Measurements from ENCODE around the gene ZNF783. TPM values are rescaled to one million over a fixed set of nuclear protein-coding genes. Genes with fewer than 3 reads are reported as not detected.

ZNF783 gene
- total and polyA plus RNA-seq, 2 of the 8 experiments (the other 6 are each of a cell fraction or from before 2014, with no cell fraction given) = 7.3 to 8.2 TPM

GRCh38 chr7:149286811-149287400, 24.9 kb downstream of the ZNF783 start:
- Histone ChIP-seq H4K20me1 (replicated peaks in 1 of 2; ENCODE audit: control insufficient read depth in 1 of 2, insufficient read depth in 2 of 2, low read length in 2 of 2) (peaks cover 0 to 3% of the 10 kb centered on the region in 2 experiments), H3K56ac (replicated peaks; ENCODE audit: insufficient read length, low read depth, low read length) (no peak overlapping the region), H2BK5ac (ENCODE audit: low read depth, low read length) (no peak overlapping the region), H2BK15ac (ENCODE audit: low read length) (peak overlapping the region; percentile 40; the same call in 1 of the 2 replicates), H4K91ac (replicated peaks; ENCODE audit: insufficient read length, low read length) (no peak overlapping the region), H3K4ac (replicated peaks; ENCODE audit: insufficient read length, low read depth, low read length) (no peak overlapping the region), H3K23me2 (ENCODE audit: low read depth, low read length) (peaks cover 5% of the 10 kb centered on the region), H3K79me2 (ENCODE audit: control insufficient read depth in 1 of 2, insufficient read depth in 2 of 2, low read length in 2 of 2) (no peaks in the 10 kb centered on the region), H3K9me3 (ENCODE audit: insufficient read depth in 2 of 2, low read depth in 1 of 2, low read length in 1 of 2) (no peaks in the 10 kb centered on the region), H3K14ac (ENCODE audit: insufficient read length) (no peak overlapping the region), H3K36me3 (ENCODE audit: control insufficient read depth in 2 of 4, insufficient read depth in 4 of 4, low read length in 3 of 4) (peaks cover 0 to 3% (median 0%) of the 10 kb centered on the region in 4 experiments; a peak in 1 of 8 replicates), H2BK120ac (replicated peaks; ENCODE audit: low read depth, low read length) (no peak overlapping the region), H2AK5ac (ENCODE audit: low read depth, low read length) (no peak overlapping the region), H2AFZ (ENCODE audit: low read length) (no peak overlapping the region), H4K8ac (ENCODE audit: extremely low read depth, insufficient read depth, low read length) (no peak overlapping the region; the same call in 1 of the 2 replicates), H3K4me2 (ENCODE audit: insufficient read depth in 1 of 2, low read depth in 2 of 2, low read length in 2 of 2) (no peak overlapping the region; a peak in 1 of 4 replicates), H3K9ac (replicated peaks in 1 of 4; ENCODE audit: extremely low read depth in 1 of 4, low read depth in 3 of 4, low read length in 3 of 4) (no peak overlapping the region), H3K27ac (ENCODE audit: low read depth, low read length) (no peak overlapping the region), H3K23ac (ENCODE audit: insufficient read length) (no peak overlapping the region), H3K79me1 (ENCODE audit: low read depth, low read length) (peaks cover 3% of the 10 kb centered on the region), H4K5ac (ENCODE audit: insufficient read length, low read depth, low read length) (no peak overlapping the region), H2BK12ac (ENCODE audit: low read depth, low read length) (no peak overlapping the region), H2BK20ac (ENCODE audit: low read length) (no peak overlapping the region), H3K27me3 (replicated peaks in 1 of 4; ENCODE audit: control insufficient read depth in 3 of 4, extremely low read depth in 1 of 4, insufficient read depth in 3 of 4, low read length in 3 of 4) (peaks cover 0 to 8% (median 4%) of the 10 kb centered on the region in 4 experiments; a peak in 3 of 7 replicates), H3K4me3 (ENCODE audit: extremely low read depth in 1 of 4, insufficient read depth in 2 of 4, low read depth in 3 of 4, low read length in 4 of 4) (no peak overlapping the region), H3K18ac (ENCODE audit: extremely low read depth, low read length) (no peak overlapping the region), H3K4me1 (replicated peaks in 1 of 4; ENCODE audit: control insufficient read depth in 3 of 4, insufficient read depth in 4 of 4, low read length in 3 of 4) (peaks cover 0 to 6% (median 4%) of the 10 kb centered on the region in 4 experiments; a peak in 5 of 7 replicates)
- POLR2A ChIA-PET (ENCODE audit: partially characterized antibody) = no interaction called here
- WGBS, 2 experiments (ENCODE audit: extremely low coverage in 1 of 2, insufficient coverage in 1 of 2, insufficient read length in 1 of 2, insufficient replicate concordance in 2 of 2, low coverage in 1 of 2, low lambda C conversion rate in 2 of 2, missing lambda C conversion rate in 1 of 2) = 87% methylated on average over 6 of the region's 6 CpGs; no CpG with 5 or more reads in 1 of the 2 experiments
- CTCF ChIA-PET (ENCODE audit: partially characterized antibody) = interaction anchor here (1.5 kb wide), 1 partner anchor 31 kb away, joined by 5 read pairs; no protein-coding TSS in a partner anchor
- TF ChIP-seq TAF7 (optimal IDR thresholded peaks at IDR 0.05; ENCODE audit: borderline replicate concordance, low read depth, low read length) = no peak
- no peak for FAIRE-seq
- DNase-seq (ENCODE audit: low read depth in 1 of 2, low spot score in 2 of 2) = no peak

Measured in H1 (cell line).